T-cell (primary cell): ENCODE measurements around the gene LRCH1. TPM values are rescaled to one million over a fixed set of nuclear protein-coding genes. Genes with fewer than 3 reads are reported as not detected.

ENCODE experiments used
- ATAC-seq, 4 experiments: fragments of 200-7000 bp in 3 of 4; fragments of 150-1000 bp in 1 of 4; cut with Tn5 transposase; replicated peaks in 1 of 4; 1 replicate in 3 of 4; 2 replicates in 1 of 4; pipeline ENCODE4 v1.10.0; 2021; ENCODE audit warnings: moderate library complexity in 3 of 4, mild to moderate bottlenecking in 2 of 4, moderate number of reproducible peaks in 1 of 4
- CTCF ChIA-PET, 2 donors: fragments of 300-600 bp; sonication (Branson Sonifier 250); formaldehyde crosslinking; loops; one replicate each; lab custom pipeline; 2022; ENCODE audit warnings: antibody characterized with exemption in 2 of 2; lab: Charles Lee
- POLR2A ChIA-PET, 2 donors: fragments of 300-600 bp; sonication (Branson Sonifier 250); formaldehyde crosslinking; loops; one replicate each; lab custom pipeline; 2022; ENCODE audit warnings: antibody characterized with exemption in 2 of 2; lab: Charles Lee
- DNase-seq, 35 experiments: peaks; one replicate each; pipeline versions ENCODE4 v3.0.0 to v3.0.0-alpha.2; 2013 to 2023
- H3K27ac ChIP-seq: one replicate; pipeline ENCODE4 v1.5.1; 2013; ENCODE audit warnings: low read length
- H3K27me3 ChIP-seq, 2 experiments: replicated peaks in 1 of 2; 1 replicate in 1 of 2; 2 replicates in 1 of 2; pipeline versions ENCODE4 v1.6.1 to v1.7.0; 2013; ENCODE audit warnings: low read length in 1 of 2, mixed read lengths in 1 of 2; ENCODE audit not compliant: control insufficient read depth in 2 of 2, insufficient read depth in 2 of 2; ENCODE audit errors: extremely low read depth in 1 of 2
- H3K36me3 ChIP-seq, 2 donors: 1 replicate in 1 of 2; 2 replicates in 1 of 2; pipeline versions ENCODE4 v1.6.1 to v1.7.0; 2013; ENCODE audit warnings: low read length in 1 of 2; ENCODE audit not compliant: control insufficient read depth in 2 of 2, insufficient read depth in 1 of 2; ENCODE audit errors: extremely low read depth in 1 of 2
- H3K4me1 ChIP-seq, 2 experiments: 1 replicate in 1 of 2; 2 replicates in 1 of 2; pipeline versions ENCODE4 v1.6.1 to v1.7.0; 2013; ENCODE audit warnings: low read length in 2 of 2, mixed read lengths in 1 of 2; ENCODE audit not compliant: insufficient read depth in 2 of 2, control insufficient read depth in 1 of 2; ENCODE audit errors: extremely low read depth in 1 of 2
- H3K4me3 ChIP-seq, 2 donors: 1 replicate in 1 of 2; 2 replicates in 1 of 2; pipeline versions ENCODE4 v1.5.1 to v1.7.0; 2013; ENCODE audit warnings: mild to moderate bottlenecking in 2 of 2, low read length in 1 of 2, moderate library complexity in 1 of 2; ENCODE audit not compliant: control insufficient read depth in 1 of 2; ENCODE audit errors: extremely low read depth in 1 of 2
- H3K9me3 ChIP-seq: 2 replicates; pipeline ENCODE4 v1.7.0; 2013
- H3K27ac Mint-ChIP-seq, 2 donors: one replicate each; pipeline ENCODE4 v1.8.0; 2020 to 2021; ENCODE audit warnings: mild to moderate bottlenecking in 2 of 2, mixed read lengths in 2 of 2
- H3K27me3 Mint-ChIP-seq, 2 donors: one replicate each; pipeline ENCODE4 v1.8.0; 2021 to 2022; ENCODE audit warnings: mixed read lengths in 2 of 2
- H3K36me3 Mint-ChIP-seq: one replicate; pipeline ENCODE4 v1.8.0; 2021; ENCODE audit warnings: mixed read lengths
- H3K4me1 Mint-ChIP-seq, 3 donors: one replicate each; pipeline ENCODE4 v1.8.0; 2020 to 2022; ENCODE audit warnings: mixed read lengths in 3 of 3, mild to moderate bottlenecking in 1 of 3
- H3K4me3 Mint-ChIP-seq, 3 donors: one replicate each; pipeline ENCODE4 v1.8.0; 2020 to 2022; ENCODE audit warnings: mild to moderate bottlenecking in 3 of 3, mixed read lengths in 3 of 3, moderate library complexity in 3 of 3
- H3K9me3 Mint-ChIP-seq, 3 donors: one replicate each; pipeline ENCODE4 v1.8.0; 2020 to 2022; ENCODE audit warnings: mixed read lengths in 3 of 3
- WGBS: methylation state at CpG from one replicate; pipeline ENCODE4 v1.1.5; 2013; ENCODE audit warnings: missing lambda C conversion rate; ENCODE audit not compliant: insufficient coverage; 5-methylcytosine and 5-hydroxymethylcytosine counted together
- total RNA-seq, 35 experiments: library from RNA in 6 of 35; stranded (reverse) in 6 of 35; fragments of 120-200 nt in 1 of 35; gene quantifications; one replicate each; pipeline versions ENCODE4 v1.2.1 to v1.2.4 and lab custom pipeline; 2013 to 2026

Gene LRCH1
- total RNA-seq, 5 donors from 2014 or later (not counting 1 experiment from before 2014, with no cell fraction given) = 16.0 to 21.8 (median 17.9) TPM

- H3K4me1 ChIP-seq = peaks cover 2 to 22% of the 10 kb centered on the region in 2 experiments
- H3K4me3 Mint-ChIP-seq = peak overlapping the region in 1 of 3 donors; percentile 50
These were observed 102.0 kb downstream of the LRCH1 start for GRCh38 chr13:46654951-46655350.

GRCh38 chr13:46655377-46656180, 102.6 kb downstream of the LRCH1 start:
- peak in 1 of 4 experiments; percentile 46 for ATAC-seq
- Mint-ChIP-seq H3K9me3 (no peaks in the 10 kb centered on the region), H3K27me3 (no peaks in the 10 kb centered on the region), H3K4me1 (peaks cover 37 to 42% (median 39%) of the 10 kb centered on the region in 3 donors), H3K27ac (peak overlapping the region; percentile 69 to 84), H3K4me3 (peak overlapping the region in 2 of 3 donors; percentile 9 to 50), H3K36me3 (peaks cover 24% of the 10 kb centered on the region)
- POLR2A ChIA-PET = interaction anchor here in 1 of 2 donors (0.6 kb wide), 1 partner anchor 10 kb away, joined by 3 read pairs; no protein-coding TSS in a partner anchor
- Histone ChIP-seq H3K4me3 (no peak overlapping the region), H3K36me3 (no peaks in the 10 kb centered on the region), H3K4me1 (peaks cover 2 to 17% of the 10 kb centered on the region in 2 experiments), H3K9me3 (no peaks in the 10 kb centered on the region), H3K27ac (no peak overlapping the region), H3K27me3 (no peaks in the 10 kb centered on the region)
- no peak for DNase-seq
- CTCF ChIA-PET = interaction anchor here in 1 of 2 donors (0.6 kb wide), 1 partner anchor 103 kb away, joined by 4 read pairs; the partner anchor contains the start of gene LRCH1
- WGBS = 67% methylated on average over 3 of the region's 8 CpGs

More at GRCh38 chr13:46654951-46655350, 102.0 kb downstream of the LRCH1 start:
- Histone ChIP-seq H3K9me3 (no peaks in the 10 kb centered on the region), H3K27ac (no peak overlapping the region), H3K4me3 (no peak overlapping the region), H3K27me3 (no peaks in the 10 kb centered on the region), H3K36me3 (no peaks in the 10 kb centered on the region)
- H3K4me1 Mint-ChIP-seq = peaks cover 42 to 45% (median 44%) of the 10 kb centered on the region in 3 donors
- H3K36me3 Mint-ChIP-seq = peaks cover 25% of the 10 kb centered on the region
- CTCF ChIA-PET = interaction anchor here (0.6 to 0.9 kb wide), 2 partner anchors 25 to 102 kb away, joined by 3 to 4 read pairs; partner anchors contain the start of gene LRCH1 (in 1 of the 2)
- no CpG with 5 or more reads among the region's 1 CpG for WGBS
- no peak for DNase-seq
- H3K27me3 Mint-ChIP-seq = no peaks in the 10 kb centered on the region
- POLR2A ChIA-PET = no interaction called here
- peak overlapping the region in 1 of 2 donors; percentile 52 for H3K27ac Mint-ChIP-seq
- ATAC-seq = no peak
- no peaks in the 10 kb centered on the region for H3K9me3 Mint-ChIP-seq

- Mint-ChIP-seq H3K36me3 (peaks cover 20% of the 10 kb centered on the region), H3K4me1 (peaks cover 35 to 37% (median 36%) of the 10 kb centered on the region in 3 donors), H3K27ac (no peak overlapping the region), H3K9me3 (no peaks in the 10 kb centered on the region), H3K27me3 (no peaks in the 10 kb centered on the region), H3K4me3 (peak overlapping the region in 1 of 3 donors; percentile 1)
- ATAC-seq = peak in 1 of 4 experiments; percentile 52
- ChIA-PET POLR2A (interaction anchor here in 1 of 2 donors (0.6 kb wide), 1 partner anchor 106 kb away, joined by 5 read pairs; no protein-coding TSS in a partner anchor), CTCF (no interaction called here)
- peaks cover 0 to 14% of the 10 kb centered on the region in 2 experiments for H3K4me1 ChIP-seq
- H3K36me3 ChIP-seq = no peaks in the 10 kb centered on the region
- no peak for DNase-seq
- H3K4me3 ChIP-seq = no peak overlapping the region
- no peaks in the 10 kb centered on the region for H3K27me3 ChIP-seq
- no peak overlapping the region for H3K27ac ChIP-seq
- no peaks in the 10 kb centered on the region for H3K9me3 ChIP-seq
These were observed 103.8 kb downstream of the LRCH1 start for GRCh38 chr13:46656786-46657185.

DNA sequence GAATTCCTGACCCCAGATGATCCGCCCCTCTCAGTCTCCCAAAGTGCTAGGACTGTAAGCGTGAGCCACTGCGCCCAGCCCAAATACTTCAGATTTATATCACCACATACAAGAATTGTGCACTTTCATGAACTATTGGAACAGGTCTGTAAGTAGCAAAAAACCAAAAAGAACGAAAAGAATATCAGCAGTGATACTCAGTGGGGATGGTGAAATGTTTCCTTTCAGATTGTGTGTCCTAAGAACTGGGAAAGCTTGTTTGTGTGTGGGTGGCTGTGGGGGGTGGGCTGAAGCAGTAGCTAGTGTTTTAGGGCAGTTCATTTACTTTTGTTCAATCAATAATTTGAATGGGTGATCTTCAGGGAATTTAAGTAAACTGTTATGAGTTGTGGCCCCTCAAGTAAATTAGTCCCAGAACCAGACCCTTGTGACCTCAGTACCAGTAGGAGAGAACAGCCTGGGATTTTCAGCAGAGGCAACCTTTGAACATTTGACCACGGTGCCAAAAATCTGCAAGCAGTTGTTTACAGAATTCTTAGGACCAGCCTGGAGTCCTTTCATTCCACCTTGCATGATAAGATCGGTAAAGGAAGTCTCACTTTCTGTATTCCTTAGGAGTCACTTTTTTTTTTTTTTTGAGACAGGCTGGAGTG, 106.6 kb downstream of the LRCH1 start:
- H3K27ac Mint-ChIP-seq = no peak overlapping the region
- H3K36me3 Mint-ChIP-seq = peaks cover 12% of the 10 kb centered on the region
- WGBS = 100% methylated on average over 2 of the region's 6 CpGs
- DNase-seq (no peak), ATAC-seq (no peak)
- Histone ChIP-seq H3K4me3 (no peak overlapping the region), H3K27ac (no peak overlapping the region), H3K27me3 (no peaks in the 10 kb centered on the region), H3K36me3 (no peaks in the 10 kb centered on the region), H3K9me3 (no peaks in the 10 kb centered on the region), H3K4me1 (peaks cover 0 to 14% of the 10 kb centered on the region in 2 experiments)
- H3K4me1 Mint-ChIP-seq = peaks cover 46 to 50% (median 48%) of the 10 kb centered on the region in 3 donors
- H3K9me3 Mint-ChIP-seq = no peaks in the 10 kb centered on the region
- H3K27me3 Mint-ChIP-seq = no peaks in the 10 kb centered on the region
- no peak overlapping the region for H3K4me3 Mint-ChIP-seq
- POLR2A ChIA-PET = interaction anchor here in 1 of 2 donors (0.7 kb wide), 1 partner anchor 1902 kb away, joined by 3 read pairs; no protein-coding TSS in a partner anchor
- CTCF ChIA-PET = no interaction called here

DNA sequence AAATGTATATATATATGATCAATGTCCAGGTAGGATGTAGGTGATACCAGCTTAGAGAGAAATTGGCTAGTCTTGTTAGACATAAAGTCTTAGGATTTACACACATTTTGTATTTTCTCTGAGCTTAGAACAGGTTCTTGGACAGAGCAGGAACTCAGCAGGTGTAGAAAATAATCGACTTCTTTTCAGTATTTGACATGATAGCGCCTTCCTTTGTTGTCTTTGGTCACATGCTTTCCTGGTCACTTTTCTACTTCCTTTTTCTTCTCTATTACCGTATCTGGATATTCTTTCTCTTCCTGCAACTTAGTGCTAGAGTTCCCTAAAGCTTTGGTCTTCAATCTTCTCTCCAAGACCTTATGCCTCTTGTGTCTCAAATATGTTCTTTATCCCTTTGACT, 107.4 kb downstream of the LRCH1 start:
- Histone ChIP-seq H3K4me1 (peaks cover under 1 to 13% of the 10 kb centered on the region in 2 experiments), H3K27ac (no peak overlapping the region), H3K27me3 (no peaks in the 10 kb centered on the region), H3K36me3 (no peaks in the 10 kb centered on the region), H3K4me3 (no peak overlapping the region), H3K9me3 (no peaks in the 10 kb centered on the region)
- H3K9me3 Mint-ChIP-seq = no peaks in the 10 kb centered on the region
- CTCF ChIA-PET = no interaction called here
- ATAC-seq (no peak), DNase-seq (no peak)
- peaks cover 45 to 49% (median 47%) of the 10 kb centered on the region in 3 donors for H3K4me1 Mint-ChIP-seq
- POLR2A ChIA-PET = no interaction called here
- no peak overlapping the region for H3K27ac Mint-ChIP-seq
- H3K27me3 Mint-ChIP-seq = no peaks in the 10 kb centered on the region
- WGBS = 57% methylated on average over 2 of the region's 3 CpGs
- peaks cover 12% of the 10 kb centered on the region for H3K36me3 Mint-ChIP-seq
- H3K4me3 Mint-ChIP-seq = no peak overlapping the region

- WGBS = 100% methylated on average over 1 of the region's 4 CpGs
- H3K4me1 ChIP-seq = peaks cover 5 to 14% of the 10 kb centered on the region in 2 experiments
- no peak overlapping the region for H3K4me3 ChIP-seq
- H3K27ac Mint-ChIP-seq = no peak overlapping the region
- no peaks in the 10 kb centered on the region for H3K36me3 ChIP-seq
- H3K9me3 Mint-ChIP-seq = no peaks in the 10 kb centered on the region
- ChIA-PET CTCF (interaction anchor here in 1 of 2 donors (1.3 kb wide), 1 partner anchor 109 kb away, joined by 3 read pairs; no protein-coding TSS in a partner anchor), POLR2A (no interaction called here)
- H3K4me1 Mint-ChIP-seq = peaks cover 45 to 49% (median 47%) of the 10 kb centered on the region in 3 donors
- no peaks in the 10 kb centered on the region for H3K27me3 Mint-ChIP-seq
- DNase-seq = no peak
- H3K36me3 Mint-ChIP-seq = peaks cover 12% of the 10 kb centered on the region
- H3K27me3 ChIP-seq = no peaks in the 10 kb centered on the region
- no peak overlapping the region for H3K4me3 Mint-ChIP-seq
- H3K9me3 ChIP-seq = no peaks in the 10 kb centered on the region
- H3K27ac ChIP-seq = no peak overlapping the region
- no peak for ATAC-seq
These were observed 107.9 kb downstream of the LRCH1 start for GRCh38 chr13:46660857-46661256.
